HG02588 (cell line): ENCODE data around the gene ELFN1.
"Not testable (repeated sequence)": the region's sequence is repeated elsewhere in the genome, so short reads cannot be mapped to it uniquely, and the experiment has no call there.

Experiments
- ATAC-seq: cut with Tn5 transposase; IDR thresholded peaks from one replicate; pipeline ENCODE4 v1.9.1; 2021; ENCODE audit warnings: mild to moderate bottlenecking, moderate library complexity; ENCODE audit not compliant: unreplicated experiment

Gene ELFN1

DNA sequence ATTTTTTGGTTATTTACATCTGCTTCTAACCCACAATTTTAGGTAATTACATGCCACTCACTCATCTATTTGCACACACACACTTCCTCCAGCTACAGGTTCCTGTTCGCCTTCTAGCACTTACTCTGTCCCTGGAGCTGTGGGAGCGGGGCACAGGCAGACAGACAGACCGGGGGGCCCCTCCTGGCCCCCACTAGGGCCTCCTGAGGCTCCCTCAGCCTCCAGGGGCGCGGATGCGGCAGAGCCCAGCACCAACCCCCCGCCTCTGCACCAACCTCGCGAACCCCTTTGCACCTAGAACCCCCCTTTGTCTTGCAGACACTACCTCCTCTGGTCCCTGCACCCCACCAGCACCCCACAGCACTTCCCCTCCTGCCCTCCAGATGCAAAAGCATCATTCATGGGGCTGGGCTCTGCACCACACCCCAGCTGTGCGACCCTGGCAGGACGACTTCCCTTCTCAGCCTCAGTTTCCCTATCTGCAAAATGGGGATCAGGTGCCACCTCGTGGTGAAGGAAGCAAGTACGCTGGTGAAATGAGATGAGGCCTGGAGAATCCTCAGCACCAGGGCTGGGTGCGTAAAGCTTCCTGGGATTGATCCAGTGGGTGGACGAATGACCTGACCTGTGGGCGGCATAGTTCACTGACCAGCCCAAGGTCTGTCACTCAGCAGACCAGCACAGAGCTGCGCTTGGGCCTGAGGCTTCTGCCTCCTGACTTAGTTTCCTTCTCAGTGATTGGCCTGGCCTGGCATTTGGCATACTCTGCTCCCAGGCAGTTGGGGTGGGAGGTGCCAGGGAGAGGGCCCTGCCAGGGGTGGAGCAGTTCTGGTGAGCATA, 37.9 kb downstream of the ELFN1 start:
- ATAC-seq = no peak

DNA sequence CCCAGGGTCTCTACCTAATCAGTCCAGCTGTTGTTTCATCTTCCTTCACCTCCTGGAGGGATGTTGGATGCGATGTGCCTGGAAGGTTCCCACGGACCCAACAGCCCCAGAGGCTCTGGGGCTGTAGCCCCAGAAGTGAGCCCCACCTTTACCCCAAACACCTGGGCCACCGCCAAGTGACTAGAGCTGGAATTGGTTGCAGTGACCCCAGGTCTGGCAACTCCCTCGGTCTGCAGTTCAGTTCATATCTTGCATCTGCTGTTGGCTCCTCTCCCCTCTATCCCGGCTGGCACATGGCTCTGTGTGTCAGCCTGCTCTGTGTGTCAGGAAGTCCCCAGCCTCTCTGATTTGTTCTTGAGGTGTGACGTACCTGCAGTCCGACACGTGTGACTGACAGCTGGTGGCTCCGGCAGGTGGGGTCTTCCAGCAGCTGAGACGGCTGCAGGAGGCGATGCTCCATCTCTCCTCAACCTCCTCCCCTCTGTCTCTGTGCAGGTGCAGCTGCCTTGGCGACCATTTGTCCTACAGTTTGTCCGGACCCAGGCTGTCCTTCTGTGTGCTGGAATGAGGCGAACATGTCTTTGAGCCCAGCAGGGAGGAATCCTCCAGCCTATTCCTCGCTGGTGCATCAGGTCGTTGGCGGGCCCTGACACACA, 38.6 kb downstream of the ELFN1 start:
- ATAC-seq = no peak

- ATAC-seq = no peak
Measured at GRCh38 chr7:1709281-1709680, 39.2 kb downstream of the ELFN1 start.

DNA sequence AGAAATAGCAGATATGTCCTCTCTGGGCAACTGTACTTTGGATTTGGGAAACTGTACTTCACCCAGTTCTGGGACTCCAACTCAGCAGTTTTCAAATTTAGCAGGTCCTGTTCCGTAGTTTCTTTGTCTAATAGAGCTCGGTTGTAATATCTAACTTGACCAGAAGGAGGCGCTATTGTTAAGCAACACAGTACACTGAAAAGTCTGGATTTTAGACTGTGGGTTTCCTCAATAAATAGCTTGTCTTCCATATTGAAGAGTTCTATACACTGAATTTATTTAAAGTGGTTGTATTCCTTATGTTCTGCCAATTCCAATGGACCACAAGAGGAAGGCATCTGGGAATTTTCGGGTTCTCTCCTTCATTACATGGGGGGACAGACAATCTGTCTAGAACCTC, 39.8 kb downstream of the ELFN1 start:
- ATAC-seq = no peak

- no peak for ATAC-seq
Measured at GRCh38 chr7:1710936-1711335, 40.9 kb downstream of the ELFN1 start.

DNA sequence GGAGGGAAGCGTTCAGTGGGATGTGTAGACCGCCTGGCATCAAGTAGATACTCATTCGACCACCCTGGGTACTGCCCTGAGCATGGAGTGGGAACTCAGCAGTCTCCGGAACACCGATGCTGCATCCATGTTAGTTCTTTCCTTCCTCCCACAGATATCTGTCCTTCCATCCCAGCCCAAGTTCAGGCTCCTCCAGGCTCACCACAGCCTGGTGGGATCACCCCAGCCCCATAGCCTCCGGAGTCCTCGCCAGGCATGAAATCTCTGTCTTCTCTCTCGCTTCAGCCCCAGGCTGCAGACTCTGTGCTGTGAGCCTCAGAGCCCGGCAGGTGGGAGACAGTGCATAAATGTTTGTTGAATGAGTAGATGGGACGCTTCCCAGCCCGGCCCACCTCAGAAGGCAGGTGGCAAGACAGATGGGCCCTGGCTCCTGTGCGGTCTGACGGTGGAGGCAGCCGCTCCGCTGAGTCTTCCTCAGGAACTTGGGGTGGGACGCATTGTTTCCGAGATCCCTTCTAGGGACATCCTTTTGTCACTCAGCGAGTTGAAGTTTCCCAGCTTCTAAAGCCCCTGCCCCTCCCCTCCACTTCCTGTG, 42.9 kb downstream of the ELFN1 start:
- no peak for ATAC-seq

DNA sequence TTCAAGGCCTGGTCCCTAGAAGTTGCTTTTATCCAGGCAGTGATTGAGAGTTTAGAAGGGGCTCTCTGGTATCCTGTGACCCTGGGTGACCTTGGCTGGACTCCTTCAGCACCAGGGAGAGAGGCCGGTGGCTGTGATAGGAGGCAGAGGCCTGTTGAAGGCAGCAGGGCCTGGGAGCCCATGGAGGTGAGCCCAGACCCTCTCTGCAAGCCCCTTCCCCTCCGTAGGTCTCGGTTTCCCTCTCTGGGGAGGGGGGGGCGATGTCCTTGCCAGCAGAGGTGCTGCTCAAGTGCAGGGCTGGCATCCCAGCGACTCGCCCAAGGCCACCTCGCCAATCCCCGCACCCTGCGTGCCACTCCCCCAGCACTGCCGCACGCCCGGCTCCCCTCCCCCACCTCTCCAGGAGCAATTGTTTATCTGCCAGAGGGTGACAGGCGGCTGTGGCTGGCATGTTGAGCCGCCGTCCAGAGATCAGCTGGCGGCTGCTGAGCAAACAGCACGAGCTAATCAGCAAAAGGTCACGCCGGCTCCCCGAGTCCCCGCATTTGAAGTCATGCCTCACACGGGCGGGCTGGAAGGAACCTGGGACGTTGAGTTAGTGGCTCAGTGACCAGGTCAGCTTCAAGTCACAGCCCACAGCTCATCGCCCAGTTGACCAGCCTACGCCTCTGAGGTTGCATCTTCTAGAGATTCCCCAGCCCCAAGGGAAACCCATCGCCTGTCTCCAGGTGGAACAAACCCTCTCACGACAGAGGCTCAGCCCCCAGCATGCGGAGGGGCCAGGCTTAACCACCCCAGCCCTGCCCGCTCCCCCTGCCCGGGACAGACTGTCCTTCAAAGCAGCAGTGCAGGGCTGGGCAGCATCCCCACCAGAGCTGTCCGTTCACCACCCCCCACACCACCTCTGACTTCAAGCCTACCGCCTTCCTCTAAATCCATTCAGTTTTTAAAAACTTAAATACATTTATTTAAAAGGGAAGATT, 43.7 kb downstream of the ELFN1 start:
- no peak for ATAC-seq

DNA sequence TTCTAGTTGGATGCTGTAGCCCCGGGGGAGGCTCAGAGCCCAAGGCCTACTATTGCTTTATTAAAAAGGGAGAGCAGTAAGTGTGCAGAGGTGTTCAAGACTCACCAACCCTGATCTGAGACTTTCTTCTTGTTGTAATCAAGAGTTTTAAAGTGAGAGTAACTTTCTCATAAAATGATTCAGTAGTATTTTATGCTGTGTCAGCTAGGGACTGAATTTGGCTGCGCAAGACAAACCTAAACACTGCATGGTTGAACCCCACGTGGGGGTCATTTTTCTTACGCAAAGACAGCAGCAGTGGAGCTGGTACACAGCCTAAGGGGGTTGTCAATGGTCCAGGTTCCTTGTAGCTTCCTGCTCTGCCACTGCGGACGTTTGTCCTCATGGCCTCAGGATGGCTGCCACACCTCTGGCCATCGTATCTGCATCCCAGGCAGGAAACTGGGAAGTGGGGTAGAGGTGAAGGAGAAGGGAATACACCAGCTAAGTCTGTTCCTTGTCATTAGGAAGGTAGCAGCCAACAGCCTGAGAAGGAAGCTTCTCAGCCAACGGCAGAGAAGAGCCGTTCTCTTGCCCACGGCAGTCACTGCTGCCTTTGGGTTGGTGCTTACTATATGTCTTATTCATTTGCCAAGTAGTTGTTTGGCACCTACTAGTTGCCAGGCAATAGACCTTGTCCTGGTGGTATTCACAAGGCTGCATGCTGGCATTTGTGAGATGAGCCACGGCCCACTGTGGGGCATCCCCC, 44.7 kb downstream of the ELFN1 start:
- ATAC-seq = no peak

DNA sequence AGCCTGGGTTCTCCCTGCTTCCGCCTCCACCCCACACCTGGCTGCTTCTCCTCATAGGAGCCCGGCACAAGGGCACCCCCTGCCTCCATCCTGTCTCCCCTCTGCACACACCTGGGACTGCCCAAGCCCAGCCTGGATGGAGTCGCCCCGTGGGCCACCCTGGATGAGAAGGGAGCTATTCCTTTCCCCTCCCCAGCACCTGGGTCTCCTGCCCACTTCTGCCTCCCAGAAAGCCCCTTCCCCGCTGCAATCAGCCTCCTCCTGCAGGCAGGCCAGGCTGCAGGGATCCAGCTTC, 45.2 kb downstream of the ELFN1 start:
- no peak for ATAC-seq

- no peak for ATAC-seq
Measured at GRCh38 chr7:1715671-1716074, 45.6 kb downstream of the ELFN1 start.

DNA sequence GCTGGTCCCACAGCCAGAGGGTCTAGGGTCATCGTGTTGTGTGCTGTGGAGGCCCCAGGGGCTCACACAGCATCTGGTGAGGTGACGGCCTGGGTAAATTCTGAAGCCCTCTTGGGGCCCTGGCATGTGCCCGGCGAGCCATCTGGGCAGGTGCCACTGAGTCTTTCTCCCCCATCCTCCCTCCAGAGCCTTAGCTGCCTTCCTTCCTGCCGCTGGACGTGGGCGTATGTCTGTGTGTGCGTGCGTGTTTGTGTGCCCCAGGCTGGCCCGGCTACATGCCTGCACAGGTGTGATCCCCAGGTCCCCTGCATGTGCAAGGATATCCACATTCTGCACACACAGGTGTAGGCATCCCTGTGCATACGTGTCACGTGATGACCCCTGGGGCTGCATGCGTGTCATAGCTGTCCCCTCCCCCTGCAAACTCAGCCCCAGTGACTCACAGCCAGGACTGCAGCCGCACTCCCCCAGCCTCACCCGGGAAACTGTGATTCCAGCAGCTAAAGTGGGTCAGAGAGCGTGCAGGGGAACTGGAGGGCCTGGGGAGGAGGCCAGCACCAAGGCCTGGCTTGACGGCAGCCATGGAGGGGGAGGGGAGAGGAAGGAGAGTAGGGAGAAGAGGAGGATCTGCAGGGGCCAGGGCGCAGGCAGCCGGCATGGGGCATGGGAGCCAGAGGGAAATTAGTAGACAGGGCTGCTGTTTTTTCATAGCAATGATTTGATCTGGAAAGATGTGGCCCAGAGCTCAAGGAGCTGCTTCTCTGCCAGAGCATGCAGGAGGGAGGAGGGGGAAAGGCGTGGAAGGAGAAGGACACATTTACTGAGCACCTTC, 46.4 kb downstream of the ELFN1 start:
- ATAC-seq = no peak

GRCh38 chr7:1717095-1717483, 47.0 kb downstream of the ELFN1 start:
- no peak for ATAC-seq

GRCh38 chr7:1717903-1718676, 48.0 kb downstream of the ELFN1 start:
- ATAC-seq = no peak

DNA sequence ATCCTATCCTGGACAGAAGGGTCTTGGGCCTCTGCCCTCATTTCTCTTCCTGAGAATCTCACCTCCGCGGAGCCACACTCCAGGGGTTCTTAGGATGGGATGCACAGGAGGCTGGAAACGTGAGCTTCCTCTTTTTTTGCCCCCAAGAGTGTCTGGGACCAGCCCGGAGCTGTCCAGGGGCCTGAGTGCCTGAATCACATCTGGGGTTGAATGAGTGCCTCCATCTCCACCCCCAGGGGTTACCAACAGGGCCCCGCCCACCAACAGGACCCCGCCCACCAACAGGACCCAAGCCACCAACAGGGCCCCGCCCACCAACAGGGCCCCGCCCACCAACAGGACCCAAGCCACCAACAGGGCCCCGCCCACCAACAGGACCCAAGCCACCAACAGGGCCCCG, 48.8 kb downstream of the ELFN1 start:
- ATAC-seq = not testable (repeated sequence)

GRCh38 chr7:1719256-1719655, 49.2 kb downstream of the ELFN1 start:
- not testable (repeated sequence) for ATAC-seq

DNA sequence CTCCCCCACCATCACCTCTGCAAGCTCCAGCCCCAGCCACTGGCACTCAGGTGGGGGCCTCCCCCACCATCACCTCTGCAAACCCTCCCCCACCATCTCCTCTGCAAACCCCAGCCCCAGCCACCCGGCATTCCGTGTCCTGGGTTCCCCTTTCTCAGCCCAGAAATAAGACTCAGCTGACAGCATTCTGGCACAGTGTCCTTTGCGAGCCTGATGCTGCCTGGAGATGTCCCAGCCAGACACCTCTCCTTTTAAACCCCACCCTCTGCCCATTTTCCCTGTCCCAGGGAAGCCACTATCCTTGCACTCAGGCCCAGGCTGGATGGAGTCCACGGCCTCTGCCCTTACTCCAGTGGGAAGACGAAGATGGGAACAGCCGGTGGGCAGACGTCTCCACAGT, 49.8 kb downstream of the ELFN1 start:
- no peak for ATAC-seq

GRCh38 chr7:1720326-1720725, 50.2 kb downstream of the ELFN1 start:
- ATAC-seq = no peak

DNA sequence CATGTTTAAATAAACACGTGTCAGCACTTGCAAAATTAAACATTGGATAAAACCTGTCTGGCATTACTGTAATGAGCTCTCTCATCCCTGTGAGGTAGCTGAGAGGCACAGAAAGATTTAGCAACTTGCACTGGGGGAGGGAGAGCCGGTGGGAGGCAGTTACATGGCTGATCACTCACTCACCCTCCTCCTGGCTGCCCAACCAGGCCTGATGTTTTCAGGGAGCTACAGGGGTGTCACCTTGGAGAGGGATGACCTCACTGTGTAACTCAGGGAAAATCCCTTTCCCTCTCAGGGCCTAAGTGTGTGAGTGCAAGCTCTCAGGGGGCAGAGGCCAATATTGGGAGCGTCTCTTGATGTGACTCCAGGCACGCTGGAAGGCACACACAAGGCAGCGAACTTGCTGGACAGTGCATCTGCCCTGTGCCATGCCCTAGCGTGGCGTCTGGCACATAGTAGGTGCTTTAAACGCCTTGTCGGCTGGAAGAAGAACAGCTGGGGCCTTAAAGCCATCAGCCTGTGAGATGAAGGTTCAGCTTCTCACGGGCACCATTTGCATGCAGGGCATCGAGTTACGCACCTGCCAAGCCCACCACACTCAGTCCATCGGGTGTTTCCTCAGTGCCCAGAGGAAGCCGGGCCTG, 51.1 kb downstream of the ELFN1 start:
- no peak for ATAC-seq
